ENCODE results near the gene TRIO. TPM values are rescaled to one million over a fixed set of nuclear protein-coding genes. Genes with fewer than 3 reads are reported as not detected.
"Not testable (repeated sequence)": the region's sequence is repeated elsewhere in the genome, so short reads cannot be mapped to it uniquely, and the experiment has no call there.

Gene TRIO
- polyA plus RNA-seq, 1 donor = 130 TPM

DNA sequence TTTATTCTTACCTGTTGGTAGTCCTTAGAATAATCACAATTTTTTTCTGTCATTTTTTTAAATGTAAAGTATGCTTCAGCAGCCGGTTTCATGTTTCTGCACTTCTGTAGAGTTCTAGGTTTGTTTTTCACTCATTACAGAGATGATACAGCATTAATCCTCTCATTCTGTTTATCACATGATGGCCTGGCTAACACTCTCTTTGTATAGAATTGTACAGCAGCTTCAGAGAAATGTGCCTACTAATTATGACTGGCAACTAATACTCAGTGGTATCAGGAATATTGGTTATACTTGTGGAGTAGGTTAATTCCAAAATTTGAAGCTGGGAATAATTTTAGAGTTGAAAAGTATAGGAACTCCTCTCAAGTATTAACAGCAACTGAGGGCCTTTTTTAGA lies 245.6 kb downstream of the TRIO start:
- no peak for DNase-seq

DNA sequence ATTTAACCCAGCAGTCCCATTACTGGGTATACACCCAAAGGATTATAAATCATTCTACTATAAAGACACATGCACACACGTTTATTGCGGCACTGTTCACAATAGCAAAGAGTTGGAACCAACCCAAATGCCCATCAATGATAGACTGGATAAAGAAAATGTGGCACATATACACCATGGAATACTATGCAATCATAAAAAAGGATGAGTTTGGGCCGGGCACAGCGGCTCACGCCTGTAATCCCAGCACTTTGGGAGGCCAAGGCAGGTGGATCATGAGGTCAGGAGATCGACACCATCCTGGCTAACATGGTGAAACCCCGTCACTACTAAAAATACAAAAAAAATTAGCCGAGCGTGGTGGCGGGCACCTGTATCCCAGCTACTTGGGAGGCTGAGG lies 249.4 kb downstream of the TRIO start:
- DNase-seq = not testable (repeated sequence)

DNA sequence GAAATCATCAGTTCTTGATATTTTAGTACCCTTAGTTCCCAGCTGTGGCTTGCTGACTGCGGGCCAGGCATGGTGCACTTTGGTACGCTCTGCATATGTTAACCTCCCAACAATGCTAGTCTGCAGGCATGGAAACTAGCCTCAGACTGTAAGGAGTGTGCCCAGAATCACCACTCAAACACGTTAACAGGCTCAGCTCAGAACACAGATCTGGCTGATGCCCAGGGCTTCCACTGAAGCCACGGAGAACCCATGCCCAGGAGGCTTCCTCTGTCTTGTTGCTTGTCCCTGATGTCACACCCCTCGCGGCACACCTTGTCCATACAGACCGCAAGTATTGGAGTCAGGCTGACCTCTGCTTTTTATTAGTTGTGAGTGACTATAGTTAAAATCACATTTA lies 251.2 kb downstream of the TRIO start:
- no peak for DNase-seq

DNA sequence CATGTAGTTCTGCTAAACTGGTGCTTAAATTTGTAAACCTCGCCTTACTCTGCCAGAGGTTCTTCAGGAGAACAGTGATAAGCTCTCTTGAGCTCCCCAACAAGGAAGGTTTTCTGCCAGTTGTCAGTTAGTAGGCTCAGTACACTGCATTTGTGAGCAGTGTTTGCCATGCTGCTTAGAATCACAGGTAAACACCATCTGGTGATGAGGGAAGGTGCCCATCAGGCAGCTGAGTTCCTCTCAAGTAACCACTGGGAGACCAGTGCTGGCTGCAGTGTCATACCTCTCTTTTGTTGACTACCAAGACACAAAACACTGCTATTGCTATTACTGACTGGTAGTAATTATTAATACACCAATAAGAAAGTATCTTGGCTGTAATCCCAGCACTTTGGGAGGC lies 252.3 kb downstream of the TRIO start:
- DNase-seq = no peak

DNA sequence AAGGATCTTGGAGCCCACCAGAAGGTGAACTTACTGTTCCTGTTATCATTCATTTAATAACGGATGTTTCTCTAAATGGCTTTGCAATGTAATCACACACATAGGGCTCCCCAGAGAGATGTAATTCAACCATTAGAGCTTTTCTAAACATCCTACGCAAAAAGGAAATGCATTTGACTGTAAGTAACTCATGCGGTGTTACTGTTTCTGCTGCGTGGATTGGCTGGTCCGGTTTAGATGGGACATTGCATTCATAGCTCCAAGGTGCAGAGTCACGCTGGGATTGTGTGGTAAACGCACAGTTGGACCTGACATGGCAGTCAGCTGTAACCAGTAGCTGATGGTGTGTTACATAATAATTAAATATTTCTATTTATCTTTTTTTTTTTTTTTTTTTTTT lies 252.9 kb downstream of the TRIO start:
- no peak for DNase-seq

DNA sequence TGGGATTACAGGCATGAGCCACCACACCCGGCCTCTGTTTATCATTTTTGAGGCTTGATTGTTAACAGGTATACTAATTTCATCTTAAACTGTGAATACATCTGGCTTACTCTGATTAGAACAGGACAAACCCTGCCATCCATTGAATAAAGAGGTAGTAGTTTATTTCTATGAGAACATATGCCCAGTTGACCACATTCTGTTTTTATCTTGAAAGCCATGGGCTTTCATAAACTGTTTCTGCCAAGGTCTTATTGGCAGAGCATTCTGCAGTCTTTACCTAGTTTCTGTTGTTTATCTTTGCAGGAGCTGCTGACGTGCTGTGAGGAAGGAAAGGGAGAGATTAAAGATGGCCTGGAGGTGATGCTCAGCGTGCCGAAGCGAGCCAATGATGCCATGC lies 253.6 kb downstream of the TRIO start:
- no peak for DNase-seq

DNA sequence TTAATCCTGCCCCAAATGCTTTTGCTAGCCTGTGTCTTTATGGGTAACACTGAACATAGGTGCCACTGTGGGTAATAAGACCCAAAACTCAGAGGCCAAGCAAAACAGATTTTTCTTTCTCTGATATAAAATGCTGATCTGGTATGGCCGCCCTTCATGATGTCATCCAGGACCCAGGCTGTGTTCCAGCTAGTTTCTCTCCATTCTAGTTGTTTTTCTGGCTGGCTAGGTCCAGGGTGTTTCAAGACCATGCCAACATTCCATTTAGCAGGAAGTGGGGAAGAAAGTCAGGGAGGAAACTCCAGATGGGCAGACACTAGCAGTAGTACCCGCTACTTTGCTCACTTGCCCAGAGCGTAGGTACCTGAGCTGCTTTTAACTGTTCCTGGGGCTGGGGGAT lies 254.6 kb downstream of the TRIO start:
- no peak for DNase-seq

DNA sequence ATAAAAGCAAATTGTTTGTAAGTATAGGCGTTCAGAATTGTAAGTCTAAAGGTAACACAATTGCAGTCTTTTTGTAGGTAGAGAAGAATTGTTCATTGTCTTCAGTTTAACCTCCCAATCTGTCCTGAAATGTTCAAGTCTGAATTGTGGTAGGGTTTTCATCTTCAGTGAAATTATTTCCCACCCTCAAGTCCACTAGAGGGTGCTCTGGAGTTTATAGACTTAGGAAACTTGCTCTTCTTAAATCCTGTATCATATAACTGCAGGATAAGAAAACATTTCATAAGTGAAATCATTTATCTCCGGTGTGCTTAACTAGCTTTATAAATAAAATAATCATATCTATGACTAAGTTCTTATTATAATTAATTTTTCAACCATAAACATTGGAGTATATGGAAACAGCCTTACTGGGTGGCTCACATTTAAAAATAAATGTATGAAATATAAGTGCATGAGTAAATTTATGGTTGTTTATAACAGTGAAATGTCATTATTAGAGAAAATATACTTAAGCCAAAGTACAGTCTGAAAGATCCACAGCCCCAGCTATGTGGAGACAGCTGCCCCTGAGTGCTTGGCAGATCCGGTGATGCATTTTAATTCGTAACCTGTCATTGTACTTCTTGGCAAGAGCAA lies 256.0 kb downstream of the TRIO start:
- DNase-seq = peak; percentile 75

DNA sequence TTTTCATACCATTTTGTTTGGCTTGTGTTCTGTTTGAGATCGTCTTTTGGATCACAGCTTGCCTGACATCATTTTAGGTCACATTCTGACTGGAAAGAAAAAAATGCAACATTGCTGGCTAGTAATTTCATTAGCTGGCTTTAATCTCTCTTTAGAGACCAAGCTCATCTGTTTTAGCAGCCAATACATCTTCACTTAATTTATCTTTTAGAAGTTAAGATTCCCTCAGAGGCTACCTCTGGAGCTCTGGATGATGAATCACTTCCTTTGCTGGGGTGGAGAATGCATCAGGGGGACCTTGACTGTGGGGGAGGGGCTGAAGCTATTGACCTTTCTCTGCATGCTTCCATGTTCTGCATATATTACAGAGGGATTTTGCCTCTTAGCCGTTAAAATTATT lies 256.9 kb downstream of the TRIO start:
- DNase-seq = no peak

DNA sequence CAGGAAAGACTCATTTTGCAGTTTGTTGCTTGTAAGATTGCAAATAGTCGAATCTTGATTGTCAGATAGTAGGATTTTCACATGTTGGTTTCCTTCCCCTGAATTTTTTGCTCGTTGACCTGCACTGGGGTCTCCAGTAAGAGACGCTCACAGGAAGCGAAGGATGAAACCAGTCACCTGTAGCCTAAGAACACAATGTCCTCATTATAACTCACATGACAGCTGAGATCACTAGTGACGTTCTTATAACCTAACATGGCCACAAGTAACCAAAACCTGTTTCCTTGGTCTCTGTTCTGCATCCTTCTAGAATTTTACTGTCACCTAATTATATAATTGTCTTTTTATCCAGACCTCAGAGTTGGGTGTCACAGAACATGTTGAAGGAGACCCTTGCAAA lies 257.5 kb downstream of the TRIO start:
- DNase-seq = no peak

DNA sequence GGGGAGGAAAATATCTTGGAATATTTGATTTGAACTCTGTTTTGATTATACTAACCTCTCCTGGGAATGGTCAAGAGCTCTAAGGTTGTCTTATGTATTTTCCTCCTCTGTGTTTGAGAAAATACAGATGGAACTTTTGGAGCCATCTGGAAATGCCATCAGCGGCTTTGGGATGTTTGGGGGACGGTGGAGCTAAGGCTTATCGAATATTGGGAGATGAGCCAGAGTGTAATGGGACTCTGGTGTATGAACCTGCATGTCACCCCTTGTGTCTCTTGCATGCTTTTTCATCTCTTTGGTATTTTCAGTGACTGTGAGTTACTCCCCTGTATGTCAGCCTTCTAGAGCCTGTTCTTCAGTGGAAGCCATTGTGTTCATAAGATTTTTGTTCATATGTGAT lies 258.5 kb downstream of the TRIO start:
- DNase-seq = no peak

DNA sequence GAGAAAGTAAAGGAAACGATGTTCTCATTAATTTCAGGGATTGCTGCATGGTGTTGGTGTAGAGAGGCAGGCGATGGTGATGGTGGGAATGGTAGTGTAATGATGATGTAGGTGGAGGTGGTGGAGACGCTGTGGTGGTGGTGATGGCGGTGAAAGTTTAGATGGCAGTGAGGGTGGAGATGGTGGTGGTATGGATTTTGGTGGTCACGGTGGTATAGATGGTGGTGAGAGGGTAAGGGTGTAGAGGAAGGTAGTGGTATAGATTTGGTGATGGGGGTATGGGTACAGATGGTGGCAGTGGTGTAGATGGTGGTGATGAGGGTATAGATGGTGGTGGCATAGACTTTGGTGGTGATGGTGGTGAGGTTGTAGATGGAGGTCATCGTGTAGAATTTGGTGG lies 259.3 kb downstream of the TRIO start:
- DNase-seq = no peak

DNA sequence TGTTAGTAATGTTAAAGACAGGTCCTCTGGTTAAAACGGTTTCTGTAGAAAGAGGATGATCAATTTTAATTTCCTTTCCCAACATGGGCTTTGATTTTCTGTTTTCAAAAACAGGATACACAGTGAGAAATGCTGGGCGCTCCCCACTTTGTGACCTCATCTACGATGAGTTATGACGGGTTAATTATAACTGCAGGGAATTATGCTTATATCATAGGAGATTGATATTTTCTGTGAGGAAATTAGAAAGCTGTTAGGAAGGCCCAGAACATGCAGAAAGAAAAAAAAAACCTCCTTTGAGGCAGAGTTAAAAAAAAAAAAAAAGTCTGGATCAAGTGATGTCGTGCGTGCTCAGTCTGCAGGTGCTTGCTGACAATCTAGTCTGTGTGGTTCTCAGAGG lies 261.6 kb downstream of the TRIO start:
- DNase-seq = no peak

DNA sequence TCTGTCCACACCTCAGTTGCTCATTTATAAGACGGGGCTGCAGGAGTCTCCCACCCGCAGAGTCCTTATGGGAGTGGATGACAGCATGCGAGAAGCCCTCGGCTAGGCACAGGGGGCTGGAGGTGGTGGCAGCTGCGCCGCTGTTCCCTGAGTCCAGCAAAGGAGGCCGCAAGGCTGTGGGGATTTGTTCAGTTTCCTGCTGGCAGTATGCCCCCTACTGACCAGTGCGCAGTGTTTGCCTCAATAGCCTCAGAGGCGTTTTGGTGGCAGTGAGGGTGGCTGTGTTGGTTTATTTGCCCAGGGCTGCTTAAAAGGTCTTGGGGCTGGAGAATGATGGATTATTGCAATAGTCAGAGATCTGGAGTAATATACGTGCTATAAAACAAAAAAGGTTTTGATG lies 262.1 kb downstream of the TRIO start:
- DNase-seq = no peak

DNA sequence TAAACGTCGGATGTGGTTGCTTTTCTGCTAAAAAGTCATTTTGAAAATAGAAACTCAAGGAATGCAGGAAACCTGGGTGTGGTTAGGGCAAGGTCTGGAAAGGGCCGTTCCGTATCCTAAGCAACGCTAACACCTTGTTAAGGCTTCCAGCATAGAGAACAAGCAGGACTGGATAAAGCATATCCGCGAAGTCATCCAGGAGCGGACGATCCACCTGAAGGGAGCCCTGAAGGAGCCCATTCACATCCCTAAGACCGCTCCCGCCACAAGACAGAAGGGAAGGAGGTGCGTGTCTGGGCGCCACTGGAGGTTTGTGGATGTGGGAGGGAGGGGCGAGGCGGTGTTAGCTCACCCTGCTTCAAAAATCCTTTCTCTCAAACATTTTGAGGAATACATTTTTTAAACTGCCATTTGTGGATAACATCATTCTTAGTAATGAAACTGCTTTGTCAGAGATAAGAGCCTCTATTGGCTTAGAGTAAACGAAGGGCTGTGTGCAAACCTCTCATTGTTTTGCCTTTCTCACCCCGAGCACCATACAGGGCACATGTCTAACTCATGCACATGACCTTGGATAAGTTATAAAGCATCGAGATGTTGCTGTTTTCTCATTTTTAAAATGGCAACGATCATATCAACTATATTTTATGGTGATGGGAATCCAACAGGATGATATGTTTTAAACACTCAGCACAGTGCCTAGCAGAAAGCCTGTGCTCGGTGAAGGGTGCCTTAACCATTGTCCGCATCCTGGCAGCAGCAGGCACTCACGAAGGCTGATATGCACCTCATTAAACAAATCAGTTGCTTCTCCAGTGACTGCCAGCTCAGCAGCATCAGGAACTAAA lies 262.8 kb downstream of the TRIO start:
- DNase-seq = no peak

DNA sequence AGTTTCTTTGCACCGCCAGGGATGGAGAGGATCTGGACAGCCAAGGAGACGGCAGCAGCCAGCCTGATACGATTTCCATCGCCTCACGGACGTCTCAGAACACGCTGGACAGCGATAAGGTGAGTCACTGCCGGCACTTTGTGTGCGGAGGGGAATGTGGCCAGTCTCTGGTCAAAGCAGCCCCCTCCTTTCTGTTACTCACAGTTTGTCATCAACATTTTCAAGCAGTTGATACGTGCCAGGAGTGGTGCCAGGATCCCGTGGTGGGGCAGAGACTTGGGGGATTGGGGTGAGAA lies 263.4 kb downstream of the TRIO start:
- no peak for DNase-seq

DNA sequence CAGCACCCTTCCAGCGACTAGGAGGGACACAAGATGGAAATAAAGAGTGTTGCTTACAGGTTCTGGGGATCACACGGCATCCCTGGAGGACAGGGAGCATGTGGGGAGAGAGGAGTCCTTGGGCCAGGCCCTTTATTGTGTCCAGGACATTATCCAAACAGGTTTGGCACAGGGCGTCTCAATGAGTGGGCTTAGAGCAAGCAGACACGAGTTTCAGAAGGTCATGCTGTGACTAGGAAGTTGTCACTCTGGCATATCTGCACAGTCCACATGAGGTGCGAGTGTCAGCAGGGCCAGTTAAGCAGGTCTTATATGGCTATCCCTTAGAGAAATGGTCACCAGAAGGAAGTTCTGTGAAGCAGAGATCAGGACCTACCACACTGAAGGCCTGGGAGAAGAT lies 263.9 kb downstream of the TRIO start:
- DNase-seq = no peak

DNA sequence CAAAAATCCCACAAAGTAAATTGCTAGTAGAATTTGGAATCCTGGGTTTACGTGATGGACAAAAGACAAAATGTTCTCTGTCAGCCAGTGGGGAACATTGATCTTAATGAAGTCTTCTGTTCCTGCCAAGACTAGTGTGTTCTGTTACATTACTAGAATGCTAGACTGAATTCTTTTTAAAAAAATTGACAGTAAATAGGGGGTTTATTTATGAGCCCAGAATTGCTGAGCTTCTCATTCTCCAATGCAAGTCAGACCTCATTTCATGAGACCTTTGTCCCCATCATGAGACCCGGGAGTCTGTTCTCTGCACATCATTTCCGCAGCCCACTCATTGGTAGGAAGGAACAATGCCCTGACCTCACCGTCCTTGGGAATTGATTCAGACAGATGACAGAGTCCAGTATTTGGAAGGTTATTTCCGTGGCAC lies 264.6 kb downstream of the TRIO start:
- DNase-seq = no peak

DNA sequence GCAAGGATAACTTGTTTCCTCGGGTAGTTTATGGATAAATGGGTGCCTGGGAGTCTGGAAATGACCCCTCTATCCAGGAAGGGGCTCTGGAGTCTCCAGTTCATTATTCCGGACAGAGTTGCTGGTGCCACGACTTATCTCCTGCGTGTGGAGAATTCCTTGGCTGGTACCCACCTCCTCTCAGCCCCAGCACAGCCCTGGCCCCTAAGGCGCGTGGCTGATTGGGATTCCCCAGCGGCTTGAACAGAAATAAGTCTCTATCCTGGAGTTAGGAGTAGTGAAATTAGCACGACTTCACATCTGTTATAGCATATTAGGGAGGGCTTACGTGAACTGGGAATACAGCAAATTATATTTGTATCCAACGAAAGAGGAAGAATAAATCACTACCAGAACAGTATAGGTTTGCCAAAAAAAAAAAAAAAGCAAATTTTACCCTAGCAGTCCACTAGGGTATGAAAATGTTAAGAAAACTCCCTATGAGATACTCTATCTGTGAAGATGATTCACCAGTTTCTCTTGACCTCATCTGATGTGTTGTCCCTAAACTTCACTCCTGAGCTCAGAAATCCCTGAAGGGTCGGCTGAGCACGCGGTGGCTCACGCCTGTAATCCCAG lies 265.9 kb downstream of the TRIO start:
- DNase-seq = no peak

DNA sequence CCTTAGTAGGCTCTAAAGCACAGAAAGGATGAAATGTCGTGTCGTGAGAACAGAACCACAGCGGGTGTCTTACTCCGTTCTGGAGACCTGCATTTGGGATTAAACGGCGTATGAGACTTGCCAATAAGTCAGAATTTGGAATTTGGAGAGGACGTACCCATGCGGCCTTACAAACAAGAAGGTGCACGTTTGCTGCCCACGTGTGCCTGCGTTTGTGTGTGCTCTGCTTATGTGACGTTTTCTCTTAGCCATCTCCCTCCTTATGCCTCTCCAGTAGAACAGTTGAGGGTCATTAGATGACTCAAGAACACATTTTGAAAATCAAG lies 266.9 kb downstream of the TRIO start:
- no peak for DNase-seq

DNA sequence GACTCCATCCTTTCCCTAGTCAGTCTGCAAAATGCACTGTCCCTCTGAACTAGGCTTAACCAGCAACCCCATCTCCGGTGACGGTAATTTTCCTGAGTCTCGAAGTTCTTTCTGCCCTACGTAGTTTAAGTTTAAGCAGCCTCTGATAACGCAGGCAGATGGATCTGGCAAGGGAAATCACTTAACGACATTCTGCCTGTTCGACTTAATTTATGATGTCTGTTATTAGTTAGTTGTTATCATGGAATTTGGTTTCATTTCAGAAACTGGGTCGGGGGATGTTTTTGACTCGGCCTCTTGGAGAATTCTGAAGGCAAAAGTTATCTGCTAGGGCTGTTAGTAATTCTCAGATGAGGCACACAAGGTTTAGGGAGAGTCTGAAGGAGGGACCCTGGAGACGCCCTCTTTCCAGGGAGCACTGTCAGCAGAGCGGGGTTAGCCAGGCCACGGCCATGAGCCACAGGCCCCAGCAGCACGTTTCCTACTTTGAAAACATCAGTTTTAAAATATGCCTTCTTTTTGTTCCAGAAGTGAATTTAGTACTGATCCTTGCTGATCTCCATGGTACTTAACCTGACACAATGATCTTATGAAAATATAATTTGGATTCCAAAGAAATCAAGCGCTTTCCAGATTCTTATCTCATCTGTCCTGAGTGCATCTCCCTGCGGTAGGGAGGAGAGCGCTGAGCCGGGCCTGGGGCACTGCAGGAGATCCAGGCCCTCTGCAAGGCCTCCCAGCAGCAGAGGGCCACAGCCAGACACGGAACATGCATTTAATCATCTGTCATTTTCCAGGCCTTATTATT lies 267.5 kb downstream of the TRIO start:
- DNase-seq = no peak

DNA sequence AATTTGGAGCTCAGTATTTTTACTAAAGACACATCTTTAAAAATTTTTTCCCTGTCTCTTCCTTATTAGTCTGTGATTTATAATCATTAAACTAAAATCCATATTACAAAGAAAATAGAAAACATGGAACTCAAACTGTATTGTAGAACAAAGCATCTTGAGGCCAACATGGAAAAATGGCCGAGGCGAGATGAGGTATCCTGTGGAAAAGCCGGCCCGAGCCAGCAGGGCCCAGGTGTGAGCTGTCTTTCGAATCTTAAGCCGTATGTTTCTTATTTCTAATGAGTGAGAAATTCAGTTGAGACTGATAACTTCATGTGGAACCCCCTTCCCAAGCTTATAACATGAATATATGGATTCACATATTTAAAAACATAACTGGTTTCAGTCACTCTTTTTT lies 268.1 kb downstream of the TRIO start:
- DNase-seq = no peak

DNA sequence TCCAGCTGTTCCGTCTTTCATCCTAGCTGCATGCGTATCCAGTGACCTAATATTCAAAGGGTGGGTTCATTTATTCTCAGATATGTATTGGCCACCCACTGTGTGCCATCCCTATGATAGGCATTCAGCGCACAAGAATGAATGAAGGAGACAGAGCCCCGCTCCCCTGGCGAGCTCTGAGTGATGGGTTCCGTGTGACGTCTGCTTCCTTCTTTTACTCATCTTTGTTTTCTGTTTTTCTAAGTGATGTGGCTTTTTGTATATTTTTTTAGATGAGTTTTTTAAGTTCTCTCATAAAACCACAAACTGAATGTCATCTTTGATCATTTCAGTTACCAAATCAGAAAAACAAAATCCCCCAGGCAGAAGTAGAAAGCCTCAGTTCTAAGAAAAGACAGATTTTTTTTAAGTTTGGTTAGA lies 270.2 kb downstream of the TRIO start:
- DNase-seq = no peak

Measured in left kidney (tissue), 2 donors.